Thoracic aorta (tissue), 2 donors: ENCODE measurements around the gene OMA1. TPM values are rescaled to one million over a fixed set of nuclear protein-coding genes. Genes with fewer than 3 reads are reported as not detected.

Experiments used
- ATAC-seq: fragments of 150-250 bp; one replicate; pipeline ENCODE4 v1.8.0; 2017; ENCODE audit warnings: low read depth; ENCODE audit not compliant: insufficient number of reproducible peaks, low FRiP score
- DNase-seq: peaks from one replicate; pipeline ENCODE4 v3.0.0-alpha.2; 2020; ENCODE audit warnings: low spot score
- H3K27ac ChIP-seq, 2 donors: fragments of 200-600 bp; sonication (generic); 1 replicate in 1 of 2; 2 replicates in 1 of 2; pipeline ENCODE4 v1.5.1; 2016; ENCODE audit warnings: mild to moderate bottlenecking in 2 of 2, moderate library complexity in 2 of 2
- H3K27me3 ChIP-seq: fragments of 200-600 bp; sonication (generic); replicated peaks from 2 replicates; pipeline ENCODE4 v1.6.0; 2016; ENCODE audit warnings: mild to moderate bottlenecking; ENCODE audit not compliant: insufficient read depth
- H3K36me3 ChIP-seq: fragments of 200-600 bp; sonication (generic); one replicate; pipeline ENCODE4 v1.5.1; 2016
- H3K4me1 ChIP-seq, 2 donors: fragments of 200-600 bp; sonication (generic); 1 replicate in 1 of 2; 2 replicates in 1 of 2; pipeline versions ENCODE4 v1.5.1 to v1.6.0; 2016; ENCODE audit warnings: low read depth in 2 of 2, mild to moderate bottlenecking in 1 of 2; ENCODE audit not compliant: control insufficient read depth in 1 of 2
- H3K4me3 ChIP-seq: fragments of 200-600 bp; sonication (generic); 2 replicates; pipeline ENCODE4 v1.5.1; 2016; ENCODE audit warnings: mild to moderate bottlenecking
- H3K9me3 ChIP-seq: fragments of 200-600 bp; sonication (generic); 2 replicates; pipeline ENCODE4 v1.5.1; 2016
- total RNA-seq, 2 donors: library from RNA; depleted of rRNA; stranded (reverse); fragments of >200 nt; gene quantifications; one replicate each; pipeline versions ENCODE4 v1.1.0 to v1.2.3, GENCODE V29; 2016
- TF ChIP-seq, protein P1 (sequence below): fragments of 200-600 bp; sonication (generic); IDR thresholded peaks from one replicate; pipeline ENCODE4 v1.5.1; 2019; ENCODE audit warnings: antibody characterized with exemption

OMA1 gene
- total RNA-seq, 2 donors from 2014 or later, result 20.4 to 42.4 TPM

DNA sequence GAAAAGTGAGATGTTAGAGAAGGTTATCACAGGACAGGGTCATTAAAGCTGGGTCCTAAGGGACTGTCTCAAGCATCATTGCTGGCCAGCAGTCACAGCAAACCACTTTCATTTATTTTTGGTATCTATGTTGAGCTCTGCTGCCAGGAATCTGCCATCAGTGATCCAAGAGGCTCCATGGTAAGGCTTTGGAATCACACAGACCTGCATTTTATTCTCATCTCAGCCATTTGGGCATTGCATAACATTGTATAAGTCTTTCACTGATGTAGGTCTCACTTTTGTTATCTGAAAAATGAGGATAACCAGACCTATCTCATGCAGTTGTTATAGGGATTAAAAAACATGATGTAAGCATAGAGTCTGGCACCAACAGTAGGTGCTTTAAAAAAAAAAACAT lies 77.5 kb downstream of the OMA1 start:
- ATAC-seq (no peak), DNase-seq (no peak)
- Histone ChIP-seq H3K9me3 (no peaks in the 10 kb centered on the region), H3K27me3 (no peaks in the 10 kb centered on the region), H3K36me3 (no peaks in the 10 kb centered on the region), H3K27ac (no peak overlapping the region), H3K4me1 (no peaks in the 10 kb centered on the region), H3K4me3 (no peak overlapping the region)
- TF ChIP-seq, protein P1, sequence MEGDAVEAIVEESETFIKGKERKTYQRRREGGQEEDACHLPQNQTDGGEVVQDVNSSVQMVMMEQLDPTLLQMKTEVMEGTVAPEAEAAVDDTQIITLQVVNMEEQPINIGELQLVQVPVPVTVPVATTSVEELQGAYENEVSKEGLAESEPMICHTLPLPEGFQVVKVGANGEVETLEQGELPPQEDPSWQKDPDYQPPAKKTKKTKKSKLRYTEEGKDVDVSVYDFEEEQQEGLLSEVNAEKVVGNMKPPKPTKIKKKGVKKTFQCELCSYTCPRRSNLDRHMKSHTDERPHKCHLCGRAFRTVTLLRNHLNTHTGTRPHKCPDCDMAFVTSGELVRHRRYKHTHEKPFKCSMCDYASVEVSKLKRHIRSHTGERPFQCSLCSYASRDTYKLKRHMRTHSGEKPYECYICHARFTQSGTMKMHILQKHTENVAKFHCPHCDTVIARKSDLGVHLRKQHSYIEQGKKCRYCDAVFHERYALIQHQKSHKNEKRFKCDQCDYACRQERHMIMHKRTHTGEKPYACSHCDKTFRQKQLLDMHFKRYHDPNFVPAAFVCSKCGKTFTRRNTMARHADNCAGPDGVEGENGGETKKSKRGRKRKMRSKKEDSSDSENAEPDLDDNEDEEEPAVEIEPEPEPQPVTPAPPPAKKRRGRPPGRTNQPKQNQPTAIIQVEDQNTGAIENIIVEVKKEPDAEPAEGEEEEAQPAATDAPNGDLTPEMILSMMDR, result no peak

DNA sequence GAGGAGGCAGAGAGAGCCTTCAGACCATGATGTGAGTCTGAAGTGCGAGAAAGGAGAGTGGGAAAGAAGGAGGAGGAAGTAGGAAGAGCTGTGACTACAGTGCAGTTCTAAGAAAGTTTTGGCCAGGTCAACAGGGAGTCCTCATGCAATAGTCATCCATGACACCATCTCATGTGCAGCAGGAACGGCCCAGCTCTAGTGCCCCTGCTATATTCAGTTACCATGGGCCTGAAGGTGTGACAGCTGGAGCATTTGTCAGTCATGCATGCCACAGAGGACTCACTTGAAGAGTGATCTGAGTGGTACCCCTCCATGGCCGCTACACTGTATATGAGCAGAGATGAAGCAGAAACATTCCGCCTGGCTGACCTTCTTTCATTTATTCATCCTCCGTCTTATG lies 77.9 kb downstream of the OMA1 start:
- no peaks in the 10 kb centered on the region for H3K36me3 ChIP-seq
- ATAC-seq (no peak), DNase-seq (no peak)
- no peak overlapping the region for H3K27ac ChIP-seq
- H3K27me3 ChIP-seq, result no peaks in the 10 kb centered on the region
- H3K4me3 ChIP-seq, result no peak overlapping the region
- no peaks in the 10 kb centered on the region for H3K4me1 ChIP-seq
- H3K9me3 ChIP-seq, result no peaks in the 10 kb centered on the region
- TF ChIP-seq, protein P1, result no peak

DNA sequence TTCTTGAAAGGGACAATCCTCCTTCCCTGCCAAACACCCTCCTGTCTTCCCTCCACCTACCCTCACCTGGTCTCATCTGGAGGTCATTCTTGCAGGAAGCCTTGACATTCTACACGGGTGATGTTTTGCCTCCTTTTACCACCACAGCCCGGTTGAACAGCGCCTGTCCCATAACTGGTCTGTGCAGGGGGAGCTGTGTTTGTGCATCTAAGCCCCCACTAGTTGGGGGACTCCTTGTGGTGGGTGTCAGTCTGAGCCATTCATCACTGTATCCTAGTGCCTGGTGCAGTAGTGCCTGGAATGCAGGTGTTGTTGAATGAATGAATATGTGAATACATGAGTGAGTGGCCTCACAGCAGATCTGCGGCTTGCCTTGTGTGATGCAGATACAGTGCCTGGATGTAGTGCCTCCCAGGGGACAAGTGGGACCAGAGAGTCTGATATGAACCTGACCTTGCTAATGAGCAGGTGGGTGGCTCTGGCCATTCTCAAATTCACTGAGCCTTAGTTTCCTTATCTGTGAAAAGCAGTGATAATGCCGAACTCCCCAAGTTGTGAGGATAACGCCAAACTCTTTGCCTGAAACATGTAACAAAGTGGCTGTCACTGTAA lies 79.8 kb downstream of the OMA1 start:
- TF ChIP-seq, protein P1, result no peak
- ATAC-seq (no peak), DNase-seq (no peak)
- Histone ChIP-seq H3K9me3 (no peaks in the 10 kb centered on the region), H3K4me1 (no peaks in the 10 kb centered on the region), H3K4me3 (no peak overlapping the region), H3K27ac (no peak overlapping the region), H3K36me3 (no peaks in the 10 kb centered on the region), H3K27me3 (no peaks in the 10 kb centered on the region)

DNA sequence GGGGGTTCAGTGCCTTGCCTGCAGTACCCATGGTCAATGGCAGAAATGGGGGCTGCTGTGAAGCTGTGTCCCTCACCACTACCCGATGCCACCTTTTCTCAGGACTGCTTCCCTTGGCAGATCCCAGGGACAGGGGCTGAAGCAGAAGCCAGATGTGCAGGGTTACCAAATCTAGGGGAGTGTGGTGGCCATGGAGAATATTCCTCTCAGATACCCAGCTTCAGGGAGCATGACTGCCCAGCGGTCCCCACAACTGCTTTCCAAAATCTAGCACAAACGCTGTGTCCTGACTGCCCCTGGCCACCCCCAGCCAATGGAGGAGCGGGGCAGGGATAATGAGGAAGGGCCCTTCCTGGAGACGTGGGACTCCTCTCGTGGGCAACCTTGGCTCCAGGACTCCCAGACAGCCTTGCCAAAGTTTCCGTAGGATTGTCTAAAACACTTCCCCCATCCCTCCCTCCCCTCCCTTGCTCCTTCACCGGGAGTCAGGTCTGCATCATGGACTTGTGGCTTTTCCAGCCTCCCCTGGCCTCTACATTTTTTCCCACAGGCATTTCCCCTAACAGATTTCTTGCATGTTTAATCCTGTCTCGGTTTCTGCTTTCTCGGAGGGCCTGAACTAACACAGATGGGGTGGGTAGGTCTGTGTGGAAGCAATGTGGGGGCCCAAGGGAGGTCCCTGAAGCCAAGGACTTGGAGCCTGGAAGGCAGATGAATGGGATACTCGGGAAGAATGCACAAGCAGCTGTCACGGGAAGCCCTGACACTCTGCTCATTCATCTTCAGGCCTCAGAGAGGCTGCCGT lies 80.5 kb downstream of the OMA1 start:
- no peaks in the 10 kb centered on the region for H3K4me1 ChIP-seq
- TF ChIP-seq, protein P1, result no peak
- no peak overlapping the region for H3K4me3 ChIP-seq
- no peak for ATAC-seq
- H3K36me3 ChIP-seq, result no peaks in the 10 kb centered on the region
- no peaks in the 10 kb centered on the region for H3K9me3 ChIP-seq
- no peak for DNase-seq
- no peaks in the 10 kb centered on the region for H3K27me3 ChIP-seq
- no peak overlapping the region for H3K27ac ChIP-seq

DNA sequence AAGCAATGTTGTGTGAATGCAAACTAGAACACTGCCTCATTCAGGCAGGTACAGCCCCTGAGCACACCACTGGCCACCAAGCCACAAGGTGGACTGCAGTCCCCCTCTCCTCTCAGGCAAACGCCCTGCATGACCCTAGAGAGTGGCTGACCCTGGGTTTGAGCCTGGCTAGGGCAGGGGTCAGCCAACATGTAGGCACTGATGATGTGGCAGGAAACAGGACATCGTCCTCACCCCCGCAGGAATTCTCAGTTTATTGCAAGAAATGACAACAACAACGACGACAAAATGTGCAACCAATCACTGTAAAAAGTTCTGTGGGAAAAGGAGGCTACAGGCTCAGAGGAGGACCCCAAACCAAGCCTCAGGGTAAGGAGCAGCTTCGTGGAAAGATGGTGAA lies 81.3 kb downstream of the OMA1 start:
- DNase-seq (no peak), ATAC-seq (no peak)
- no peaks in the 10 kb centered on the region for H3K27me3 ChIP-seq
- TF ChIP-seq, protein P1, result no peak
- H3K36me3 ChIP-seq, result no peaks in the 10 kb centered on the region
- no peak overlapping the region for H3K27ac ChIP-seq
- no peaks in the 10 kb centered on the region for H3K9me3 ChIP-seq
- H3K4me3 ChIP-seq, result no peak overlapping the region
- no peaks in the 10 kb centered on the region for H3K4me1 ChIP-seq
